SKM-1 treated with dmso at 0.1 percent for 144 hours (cell line): ENCODE measurements around the gene UBAP2.

Experiments
- DNase-seq: peaks from one replicate; lab custom pipeline; 2025; ENCODE audit not compliant: unreplicated experiment; lab: John Stamatoyannopoulos, UW

The UBAP2 gene

DNA sequence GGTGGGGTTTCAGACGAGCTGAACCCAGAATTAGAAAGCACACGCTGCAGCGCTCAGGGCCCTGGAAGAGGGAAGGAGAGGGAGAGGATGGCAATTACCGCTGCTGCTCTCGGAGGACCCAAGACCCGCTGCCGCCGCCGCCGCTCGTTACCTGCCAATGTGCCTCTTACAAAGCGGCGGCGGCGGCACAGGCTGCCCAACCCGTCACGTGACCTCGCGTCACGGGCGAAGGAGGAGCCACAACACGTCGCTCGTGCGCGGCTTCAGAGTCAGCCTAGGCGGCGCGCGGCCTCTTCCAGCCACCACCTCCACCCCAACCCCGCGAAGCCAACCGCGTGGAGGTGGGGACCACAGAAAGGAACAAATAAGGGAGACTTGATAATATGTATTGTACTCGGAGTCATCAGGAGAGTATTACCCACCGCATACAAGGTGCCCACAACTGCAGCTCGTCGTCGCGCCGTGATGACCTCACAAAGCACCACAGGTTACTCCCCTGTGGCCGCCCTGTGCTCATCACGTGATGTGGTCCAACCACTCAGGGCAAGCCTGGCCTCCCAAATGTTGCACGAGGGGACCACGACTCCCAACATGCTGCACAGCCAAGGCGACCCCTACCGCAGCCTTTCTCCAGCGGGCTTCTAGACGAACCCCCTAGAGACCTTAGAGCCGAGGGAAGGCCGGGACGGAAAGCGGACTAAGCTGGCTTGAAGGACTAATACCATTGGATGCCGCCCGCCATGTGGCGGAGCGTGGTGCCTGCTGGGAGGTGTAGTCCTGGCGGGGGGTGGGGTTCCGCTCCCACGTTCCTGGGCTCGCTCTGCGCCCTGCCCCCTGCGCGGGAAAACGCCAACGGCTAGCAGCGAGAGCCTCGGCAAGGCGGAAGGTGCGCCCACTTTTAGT lies at the start of gene UBAP2:
TSS of gene UBAP2 (minus strand) at position 161 of the 903 bp plus-strand sequence. CDS start 31,739 bp downstream, outside the sequence.
- peak; percentile 95 for DNase-seq

DNA sequence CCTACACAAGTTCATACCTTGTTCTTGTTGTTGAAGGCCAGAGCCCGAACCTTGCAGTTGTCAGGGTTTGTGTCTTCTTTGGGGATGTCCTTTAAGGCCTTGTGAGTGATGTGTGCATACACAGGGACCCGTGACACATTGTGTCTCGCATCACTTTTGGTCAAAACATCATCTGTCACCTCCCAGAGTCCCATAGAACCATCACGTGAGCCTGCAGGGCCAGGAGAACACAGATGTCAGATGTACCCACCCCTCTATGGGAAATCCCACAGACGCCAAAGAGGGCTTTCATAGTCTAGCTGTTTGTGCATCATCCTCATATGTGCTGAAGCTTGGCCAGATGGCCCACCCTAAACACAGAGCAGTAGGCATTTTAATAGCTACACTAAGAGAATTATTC lies 49.6 kb upstream of the UBAP2 start:
- no peak for DNase-seq

DNA sequence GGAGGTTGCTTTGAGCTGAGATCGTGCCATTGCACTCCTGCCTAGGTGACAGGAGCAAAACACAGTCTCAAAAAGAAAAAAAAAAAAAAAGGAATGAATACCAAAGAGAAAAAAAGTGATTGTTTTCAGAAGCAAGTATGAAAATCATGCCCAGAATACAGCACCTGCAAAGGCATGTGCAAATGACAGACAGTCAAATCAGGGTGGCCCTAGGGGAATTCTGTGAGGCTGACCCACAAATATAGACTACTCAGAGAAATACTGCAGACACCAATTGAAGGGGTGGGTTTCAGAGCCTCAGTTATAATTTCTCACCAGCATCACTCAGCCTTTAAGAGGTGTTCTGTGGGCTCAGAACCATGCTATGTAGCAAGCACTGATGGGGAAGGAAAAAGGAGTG lies 49.2 kb upstream of the UBAP2 start:
- DNase-seq, result no peak

DNA sequence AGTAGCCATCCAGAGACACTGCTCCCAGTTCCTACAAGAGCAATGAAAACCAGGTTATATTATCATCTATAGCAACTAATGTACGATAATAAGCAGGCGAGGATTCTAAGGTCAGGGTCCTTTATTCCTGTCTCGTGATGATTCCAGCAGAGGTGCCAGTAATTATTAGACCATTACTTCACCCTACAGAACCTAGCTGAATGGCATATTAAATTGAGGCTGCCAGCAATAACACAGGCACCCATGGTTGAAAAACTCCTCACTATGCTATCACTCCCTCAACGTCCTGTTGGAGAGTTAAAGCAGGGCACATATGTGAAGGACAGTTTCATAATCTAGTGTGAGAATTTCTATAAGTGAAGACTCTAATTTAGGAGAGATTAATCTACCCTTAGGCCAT lies 48.1 kb upstream of the UBAP2 start:
- no peak for DNase-seq

GRCh38 chr9:34093578-34093977 lies 44.9 kb upstream of the UBAP2 start:
- DNase-seq, result no peak

DNA sequence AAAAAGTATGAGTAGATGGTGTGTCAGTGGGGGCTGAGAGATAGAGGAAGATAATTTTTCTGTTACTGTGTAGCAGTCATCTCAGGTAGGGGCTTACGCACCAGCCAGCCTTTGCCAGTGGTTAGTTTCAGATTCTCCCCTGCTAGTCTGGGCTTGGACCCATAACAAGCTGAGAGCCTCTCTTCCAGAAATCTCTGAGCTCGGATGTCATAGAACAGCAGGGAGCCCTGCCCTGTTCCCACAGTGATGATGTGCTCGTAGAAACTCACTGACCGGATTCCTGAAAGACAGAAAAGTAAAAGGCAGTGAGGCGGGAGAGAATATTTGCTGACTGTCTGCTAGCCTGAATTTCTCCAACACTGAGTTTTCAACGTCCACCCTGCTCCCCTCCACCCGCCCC lies 40.6 kb upstream of the UBAP2 start:
- DNase-seq, result no peak

- no peak for DNase-seq
Observed at GRCh38 chr9:34087370-34087769, 38.7 kb upstream of the UBAP2 start.

DNA sequence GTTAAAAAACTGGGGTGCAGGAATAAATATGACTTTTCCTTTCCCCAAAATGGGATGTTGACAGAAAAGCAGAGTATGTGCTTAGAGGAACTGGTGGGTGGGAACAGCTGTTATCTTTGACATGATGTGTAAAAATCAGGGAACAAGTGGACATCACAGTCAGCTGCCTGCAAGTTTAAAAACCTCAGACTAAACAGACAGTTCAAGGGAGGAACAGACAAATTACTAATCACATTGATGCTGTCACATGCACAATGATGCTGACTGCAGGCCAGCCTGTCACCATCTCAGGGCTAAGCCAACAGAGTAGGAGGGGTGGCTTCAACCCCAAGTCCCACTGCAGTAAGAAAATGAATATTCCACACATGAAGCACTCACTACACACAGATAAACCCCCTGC lies 38.2 kb upstream of the UBAP2 start:
- no peak for DNase-seq

- DNase-seq, result no peak
Observed at GRCh38 chr9:34085581-34086500, 37.2 kb upstream of the UBAP2 start.

GRCh38 chr9:34084562-34084961 lies 35.9 kb upstream of the UBAP2 start:
- no peak for DNase-seq

DNA sequence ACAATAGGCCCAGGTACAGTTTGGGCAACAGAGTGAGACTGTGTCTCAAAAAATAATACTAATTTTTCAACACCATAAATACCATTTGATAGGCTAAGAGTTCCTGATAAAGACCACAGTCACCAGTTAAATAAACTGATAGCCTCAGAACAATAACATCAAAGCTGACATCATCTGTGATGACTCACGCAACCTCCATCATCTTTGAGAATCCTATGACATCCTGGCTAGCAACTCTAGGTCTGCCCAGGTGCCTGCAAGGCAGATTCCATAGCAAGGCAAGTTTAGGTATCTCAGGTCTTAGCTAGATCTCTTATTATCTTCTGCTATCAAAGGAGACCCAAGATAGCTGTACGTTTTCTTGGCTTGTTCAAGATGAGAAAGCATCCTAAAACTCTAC lies 30.5 kb upstream of the UBAP2 start:
- DNase-seq, result no peak

GRCh38 chr9:34072868-34073590 lies 24.3 kb upstream of the UBAP2 start:
- DNase-seq, result no peak

- no peak for DNase-seq
Observed at GRCh38 chr9:34072410-34072809, 23.7 kb upstream of the UBAP2 start.

DNA sequence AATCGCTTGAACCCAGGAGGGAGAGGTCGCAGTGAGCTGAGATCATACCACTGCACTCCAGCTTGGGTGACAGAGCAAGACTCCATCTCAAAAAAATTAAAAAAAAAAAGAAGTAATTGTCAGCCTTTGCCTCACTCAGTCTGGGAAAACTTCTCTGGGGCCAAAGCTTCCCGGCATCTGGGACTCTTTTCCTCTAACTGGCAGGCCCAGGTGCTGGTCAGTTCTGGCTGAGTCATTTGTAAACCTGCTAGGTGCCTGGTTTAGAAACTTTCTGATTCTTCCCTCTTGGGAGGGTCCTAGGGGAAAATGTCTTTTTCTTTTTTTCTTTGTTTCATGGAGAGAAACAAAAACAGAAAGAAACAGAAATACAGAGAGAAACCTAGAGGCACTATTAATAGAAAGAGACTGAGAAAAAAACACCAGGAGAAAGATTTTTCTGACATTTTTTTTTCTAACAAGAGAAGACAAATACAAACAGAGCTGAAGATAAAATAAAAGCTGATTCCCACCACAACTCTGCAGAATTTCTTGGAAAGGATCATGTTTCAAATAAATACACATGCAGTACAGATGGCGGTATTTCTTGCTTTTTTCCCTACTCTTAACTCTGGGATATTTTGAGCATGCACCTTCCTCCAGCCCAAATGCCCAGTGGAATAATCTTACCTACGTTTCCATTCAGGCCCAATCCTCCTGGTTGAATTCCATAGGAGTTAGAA lies 22.1 kb upstream of the UBAP2 start:
- DNase-seq, result no peak

- no peak for DNase-seq
Observed at GRCh38 chr9:34069831-34070230, 21.1 kb upstream of the UBAP2 start.

- no peak for DNase-seq
Observed at GRCh38 chr9:34065541-34065940, 16.9 kb upstream of the UBAP2 start.

GRCh38 chr9:34059954-34060353 lies 11.3 kb upstream of the UBAP2 start:
- DNase-seq, result no peak

- no peak for DNase-seq
Observed at GRCh38 chr9:34059281-34059680, 10.6 kb upstream of the UBAP2 start.

DNA sequence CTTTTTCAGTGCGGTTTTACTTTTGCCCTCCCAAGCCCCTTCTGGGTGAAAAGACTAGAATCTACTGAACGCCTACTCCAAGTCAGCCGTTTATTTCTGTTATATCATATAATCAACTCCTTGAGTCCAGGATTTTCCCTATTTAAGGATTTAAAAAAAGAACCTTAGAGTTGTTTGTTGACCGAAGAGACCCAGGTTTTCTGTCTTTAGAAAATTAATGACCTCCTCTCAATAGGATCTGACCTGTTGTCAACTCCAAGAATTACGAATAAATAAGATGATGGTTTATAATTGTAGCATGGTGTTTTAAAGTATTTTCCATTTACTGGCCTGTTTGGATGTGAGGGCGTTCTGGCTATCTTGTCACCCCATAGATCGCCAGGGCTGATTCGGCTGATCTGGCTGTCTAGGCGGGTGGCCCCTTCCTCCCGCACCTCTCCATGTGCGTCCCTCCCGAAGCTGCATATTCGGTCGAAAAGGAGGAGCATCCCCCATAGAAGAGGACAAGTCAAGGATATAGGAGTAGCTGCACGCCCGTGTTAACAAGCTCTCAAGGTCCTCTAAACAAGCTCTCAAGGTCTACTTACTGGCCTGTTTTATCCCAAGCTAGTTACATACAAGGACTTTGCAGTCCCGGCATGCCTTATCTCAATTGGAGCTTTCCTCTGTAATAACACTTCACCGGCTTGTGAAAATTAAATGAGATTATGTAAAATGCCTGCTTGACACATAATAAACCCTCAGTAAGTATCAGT lies 1.1 kb upstream of the UBAP2 start:
- DNase-seq, result no peak
